ENCODE results near the gene MYRF. TPM values are rescaled to one million over a fixed set of nuclear protein-coding genes. Genes with fewer than 3 reads are reported as not detected.

Gene MYRF
- 1 to 10 TPM in 1 of 2 donors, under 1 TPM in 1; 0.93 to 1.6 TPM for total RNA-seq

GRCh38 chr11:61752117-61752924 lies at the start of gene MYRF:
MYRF (plus strand) TSS chr11:61752636; CDS start chr11:61752745, 109 bp downstream.
- Mint-ChIP-seq H3K9me3 (no peaks in the 10 kb centered on the region), H3K27ac (no peak within 1 kb of the TSS), H3K36me3 (no peaks in the 10 kb centered on the region)
- peak; percentile 78 to 93 for ATAC-seq
- DNase-seq (ENCODE audit: low spot score in 2 of 2): peak in 1 of 2 donors; percentile 80

- DNase-seq (ENCODE audit: low spot score in 2 of 2) (no peak), ATAC-seq (peak in 1 of 2 donors; percentile 35)
- Mint-ChIP-seq H3K9me3 (no peaks in the 10 kb centered on the region), H3K27ac (no peak overlapping the region), H3K36me3 (no peaks in the 10 kb centered on the region)
Observed at GRCh38 chr11:61702701-61703312, 49.6 kb upstream of the MYRF start.

- ATAC-seq (no peak), DNase-seq (ENCODE audit: low spot score in 2 of 2) (no peak)
- Mint-ChIP-seq H3K27ac (no peak overlapping the region), H3K36me3 (no peaks in the 10 kb centered on the region), H3K9me3 (no peaks in the 10 kb centered on the region)
Observed at GRCh38 chr11:61704838-61705237, 47.6 kb upstream of the MYRF start.

DNA sequence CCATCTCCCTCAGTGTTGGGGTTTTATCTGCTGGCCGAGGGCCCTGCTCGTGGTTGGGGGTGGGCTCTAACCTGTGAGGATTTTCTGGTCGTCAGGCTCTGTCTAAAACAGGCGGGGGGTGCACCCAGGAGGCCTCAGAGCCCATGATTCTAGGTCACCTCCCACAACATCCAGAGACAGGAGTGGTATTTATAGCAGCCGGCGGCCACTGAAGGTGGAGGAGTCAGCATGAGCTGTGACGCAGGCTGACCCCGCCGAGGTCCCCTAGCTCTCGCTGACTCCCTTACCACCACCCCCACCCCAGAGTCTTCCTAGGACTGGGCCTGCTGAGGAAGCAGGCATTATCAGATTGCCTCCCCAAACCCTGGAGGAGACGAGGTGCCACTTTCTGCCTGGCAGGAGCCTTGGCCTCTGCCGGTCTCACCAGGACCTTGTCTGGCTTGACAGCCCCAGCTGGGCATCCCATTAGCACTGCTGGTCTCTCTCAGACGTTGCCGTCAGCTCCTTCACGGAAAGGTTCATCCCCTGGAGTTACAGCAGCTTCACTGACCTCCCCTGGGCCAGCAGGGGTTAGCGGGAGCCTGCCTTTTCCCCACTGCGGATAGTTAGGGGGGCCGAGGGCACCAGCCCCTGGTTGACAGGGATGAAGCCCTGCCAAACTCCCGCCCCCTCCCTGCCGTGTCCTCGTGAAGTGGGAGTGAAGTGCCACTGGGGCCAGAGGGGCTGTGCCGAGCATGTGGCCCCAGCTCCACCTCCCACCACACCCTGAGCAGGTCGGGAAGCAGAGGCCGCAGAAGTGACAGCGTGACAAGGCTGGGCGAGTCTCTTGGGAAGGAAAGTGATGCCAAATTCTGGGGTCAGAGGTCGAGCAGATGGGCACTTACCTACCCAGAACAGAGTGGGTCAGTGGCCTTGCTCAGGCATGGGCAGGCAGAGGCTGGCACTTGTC lies 45.7 kb upstream of the MYRF start:
- ATAC-seq (no peak), DNase-seq (ENCODE audit: low spot score in 2 of 2) (no peak)
- H3K36me3 Mint-ChIP-seq: no peaks in the 10 kb centered on the region
- H3K9me3 Mint-ChIP-seq: no peaks in the 10 kb centered on the region
- H3K27ac Mint-ChIP-seq: no peak overlapping the region

DNA sequence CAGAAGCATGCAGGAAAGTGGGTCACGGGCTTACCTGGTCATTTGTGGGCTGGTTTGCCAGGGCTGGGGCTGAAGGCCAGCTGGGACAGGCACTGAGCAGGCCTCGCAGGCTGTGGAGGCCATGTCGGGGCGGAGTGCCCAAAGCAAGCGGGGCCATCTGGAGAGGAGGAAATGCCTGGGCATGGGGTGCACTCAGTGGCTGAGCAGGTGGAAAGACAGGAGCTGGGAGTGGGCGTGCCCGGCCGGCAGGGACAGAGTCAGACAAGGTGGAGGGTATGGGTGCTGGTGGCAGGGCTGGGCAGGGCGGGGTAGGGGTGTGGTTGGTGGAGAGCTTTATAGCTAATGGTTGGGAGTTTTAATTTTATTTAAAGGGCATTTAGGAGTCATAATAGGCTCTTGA lies 44.9 kb upstream of the MYRF start:
- no peak for DNase-seq (ENCODE audit: low spot score in 2 of 2)
- no peak for ATAC-seq
- Mint-ChIP-seq H3K9me3 (no peaks in the 10 kb centered on the region), H3K36me3 (no peaks in the 10 kb centered on the region), H3K27ac (no peak overlapping the region)

DNA sequence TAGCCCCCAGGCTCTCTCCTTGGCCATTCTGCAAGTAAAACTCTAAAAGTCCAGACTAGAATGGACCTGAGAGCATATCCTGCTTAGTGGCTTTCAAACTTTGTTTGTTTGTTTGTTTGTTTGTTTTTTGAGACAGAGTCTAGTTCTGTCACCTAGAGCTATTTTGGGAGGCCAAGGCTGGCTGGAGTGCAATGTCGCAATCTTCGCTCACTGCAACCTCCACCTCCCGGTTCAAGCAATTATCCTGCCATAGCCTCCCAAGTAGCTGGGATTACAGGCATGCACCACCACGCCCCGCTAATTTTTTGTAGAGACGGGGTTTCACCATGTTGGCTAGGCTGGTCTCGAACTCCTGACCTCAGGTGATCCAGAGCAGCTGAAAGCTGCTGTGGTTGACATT lies 43.3 kb upstream of the MYRF start:
- H3K27ac Mint-ChIP-seq: no peak overlapping the region
- DNase-seq (ENCODE audit: low spot score in 2 of 2) (no peak), ATAC-seq (no peak)
- no peaks in the 10 kb centered on the region for H3K36me3 Mint-ChIP-seq
- no peaks in the 10 kb centered on the region for H3K9me3 Mint-ChIP-seq

GRCh38 chr11:61709572-61709971 lies 42.9 kb upstream of the MYRF start:
- Mint-ChIP-seq H3K36me3 (no peaks in the 10 kb centered on the region), H3K27ac (no peak overlapping the region), H3K9me3 (no peaks in the 10 kb centered on the region)
- DNase-seq (ENCODE audit: low spot score in 2 of 2) (no peak), ATAC-seq (no peak)

DNA sequence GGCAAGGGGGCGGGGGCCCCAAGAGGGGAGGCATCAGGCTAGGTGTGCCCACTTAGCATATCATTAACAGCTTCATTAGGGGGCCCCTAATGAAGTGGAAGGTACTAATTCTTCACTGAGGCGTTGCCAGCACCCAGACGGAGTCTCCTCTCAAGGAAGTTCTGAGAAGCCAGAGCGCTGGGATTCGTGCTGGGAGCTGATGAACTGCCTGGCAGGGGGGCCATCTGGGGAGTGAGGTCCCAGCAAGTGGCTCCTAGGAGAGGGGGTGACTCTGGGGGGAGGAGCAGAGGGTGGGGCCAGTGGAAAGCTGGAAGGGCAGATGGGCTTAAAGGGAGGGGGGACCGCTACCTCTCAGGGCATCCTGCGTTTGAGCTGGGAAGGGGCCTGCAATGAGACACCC lies 42.4 kb upstream of the MYRF start:
- no peak for DNase-seq (ENCODE audit: low spot score in 2 of 2)
- H3K27ac Mint-ChIP-seq: no peak overlapping the region
- H3K36me3 Mint-ChIP-seq: no peaks in the 10 kb centered on the region
- no peaks in the 10 kb centered on the region for H3K9me3 Mint-ChIP-seq
- no peak for ATAC-seq

DNA sequence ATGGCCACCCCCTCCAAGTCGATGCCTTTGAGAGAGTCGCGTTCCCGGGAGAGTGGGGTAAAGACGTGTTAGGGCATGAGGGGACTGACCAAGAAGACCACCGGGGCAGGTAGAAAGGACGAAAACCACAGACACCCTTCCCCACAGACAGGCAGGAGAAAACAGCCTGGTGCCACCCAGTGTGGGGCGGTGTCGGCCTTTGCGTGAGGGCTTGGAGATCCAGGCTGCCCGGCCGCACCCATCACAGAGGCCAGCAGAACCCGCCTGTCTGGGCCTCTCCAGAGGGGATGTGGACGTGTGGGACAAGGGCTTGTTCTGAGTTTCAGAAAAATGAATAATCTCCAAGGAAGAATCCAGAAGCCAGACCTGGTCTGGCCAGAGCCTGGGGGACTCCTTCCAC lies 41.4 kb upstream of the MYRF start:
- ATAC-seq: no peak
- H3K27ac Mint-ChIP-seq: no peak overlapping the region
- DNase-seq (ENCODE audit: low spot score in 2 of 2): no peak
- no peaks in the 10 kb centered on the region for H3K36me3 Mint-ChIP-seq
- no peaks in the 10 kb centered on the region for H3K9me3 Mint-ChIP-seq

GRCh38 chr11:61711498-61711897 lies 40.9 kb upstream of the MYRF start:
- Mint-ChIP-seq H3K27ac (no peak overlapping the region), H3K9me3 (no peaks in the 10 kb centered on the region), H3K36me3 (no peaks in the 10 kb centered on the region)
- no peak for ATAC-seq
- DNase-seq (ENCODE audit: low spot score in 2 of 2): no peak

GRCh38 chr11:61712314-61712713 lies 40.1 kb upstream of the MYRF start:
- no peaks in the 10 kb centered on the region for H3K9me3 Mint-ChIP-seq
- ATAC-seq: no peak
- H3K27ac Mint-ChIP-seq: no peak overlapping the region
- no peak for DNase-seq (ENCODE audit: low spot score in 2 of 2)
- H3K36me3 Mint-ChIP-seq: no peaks in the 10 kb centered on the region

DNA sequence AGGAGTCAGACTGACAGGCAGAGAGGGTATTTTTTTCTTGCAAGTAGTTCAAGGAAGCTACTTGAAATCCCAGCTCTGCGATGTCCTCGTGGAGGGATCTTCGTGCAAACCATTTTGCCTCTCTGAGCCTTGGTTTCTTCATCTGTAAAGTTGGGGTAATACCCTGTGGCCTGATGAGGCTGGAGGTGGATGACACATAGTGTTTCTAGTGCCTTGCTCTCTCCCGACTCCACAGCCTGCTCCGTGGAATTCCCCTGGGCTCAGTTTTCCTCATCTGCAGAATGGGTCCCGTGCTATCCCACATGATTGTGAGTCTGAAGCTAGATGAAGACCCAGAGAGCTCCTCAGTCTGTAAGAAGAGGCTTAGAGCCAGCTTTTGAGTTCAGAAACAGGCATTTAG lies 39.6 kb upstream of the MYRF start:
- H3K9me3 Mint-ChIP-seq: no peaks in the 10 kb centered on the region
- H3K36me3 Mint-ChIP-seq: no peaks in the 10 kb centered on the region
- no peak overlapping the region for H3K27ac Mint-ChIP-seq
- ATAC-seq (no peak), DNase-seq (ENCODE audit: low spot score in 2 of 2) (no peak)

DNA sequence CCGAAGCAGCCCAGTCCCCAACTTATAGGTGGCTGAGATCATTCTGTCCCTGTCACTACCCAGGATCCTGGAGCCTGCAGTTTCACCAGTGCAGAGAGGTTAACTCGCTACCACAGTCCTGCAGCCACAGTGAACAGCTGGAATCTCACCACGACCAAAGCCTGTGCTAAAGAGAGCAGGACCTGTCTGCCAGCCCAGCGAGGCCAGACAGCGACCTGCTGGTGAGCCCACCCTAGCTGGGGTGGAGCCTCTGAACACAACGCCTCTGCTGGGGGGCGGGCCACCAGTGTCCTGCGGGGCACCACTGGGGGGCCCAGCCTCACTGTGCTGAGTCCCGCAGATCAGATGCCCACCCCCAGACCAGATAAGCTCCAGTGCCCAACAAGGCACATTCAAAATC lies 39.0 kb upstream of the MYRF start:
- Mint-ChIP-seq H3K27ac (no peak overlapping the region), H3K36me3 (no peaks in the 10 kb centered on the region), H3K9me3 (no peaks in the 10 kb centered on the region)
- DNase-seq (ENCODE audit: low spot score in 2 of 2) (no peak), ATAC-seq (no peak)

GRCh38 chr11:61713906-61714305 lies 38.5 kb upstream of the MYRF start:
- DNase-seq (ENCODE audit: low spot score in 2 of 2) (no peak), ATAC-seq (no peak)
- Mint-ChIP-seq H3K27ac (no peak overlapping the region), H3K36me3 (no peaks in the 10 kb centered on the region), H3K9me3 (no peaks in the 10 kb centered on the region)

GRCh38 chr11:61714316-61714715 lies 38.1 kb upstream of the MYRF start:
- Mint-ChIP-seq H3K9me3 (no peaks in the 10 kb centered on the region), H3K36me3 (no peaks in the 10 kb centered on the region), H3K27ac (no peak overlapping the region)
- no peak for DNase-seq (ENCODE audit: low spot score in 2 of 2)
- ATAC-seq: no peak

- no peak overlapping the region for H3K27ac Mint-ChIP-seq
- ATAC-seq (no peak), DNase-seq (ENCODE audit: low spot score in 2 of 2) (no peak)
- no peaks in the 10 kb centered on the region for H3K36me3 Mint-ChIP-seq
- no peaks in the 10 kb centered on the region for H3K9me3 Mint-ChIP-seq
Observed at GRCh38 chr11:61714916-61715315, 37.5 kb upstream of the MYRF start.

DNA sequence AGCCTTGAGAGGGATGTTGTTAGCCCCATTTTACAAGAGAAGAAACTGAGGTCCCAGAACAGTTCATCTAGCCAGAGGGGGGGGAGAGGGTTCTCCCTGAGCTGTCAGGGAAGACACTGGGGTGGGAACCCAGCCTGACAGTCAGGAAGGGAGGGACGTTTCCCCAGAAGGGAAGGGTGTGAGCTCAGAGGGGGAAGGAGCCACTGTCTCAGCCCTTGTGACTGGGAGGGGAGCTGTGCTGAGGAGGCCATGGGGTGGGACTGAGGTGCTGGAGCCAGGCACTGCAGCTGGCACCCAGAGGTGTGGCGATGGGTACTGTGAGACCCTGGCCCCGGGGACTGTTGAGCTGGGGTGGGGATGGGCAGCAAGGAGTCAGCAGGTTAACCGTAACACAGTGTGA lies 36.6 kb upstream of the MYRF start:
- no peaks in the 10 kb centered on the region for H3K9me3 Mint-ChIP-seq
- ATAC-seq (peak in 1 of 2 donors; percentile 22), DNase-seq (ENCODE audit: low spot score in 2 of 2) (no peak)
- H3K27ac Mint-ChIP-seq: no peak overlapping the region
- no peaks in the 10 kb centered on the region for H3K36me3 Mint-ChIP-seq
